GM12891 (cell line): ENCODE data around the gene ESR1.

ENCODE experiments used
- POLR2A ChIP-seq: IDR thresholded peaks from 2 replicates; pipeline ENCODE4 v1.6.1; 2011; ENCODE audit warnings: low read depth, low read length, control low read depth
- POLR2AphosphoS5 ChIP-seq: IDR thresholded peaks from 2 replicates; pipeline ENCODE4 v1.6.1; 2011; ENCODE audit warnings: low read depth, low read length, control low read depth
- SPI1 ChIP-seq: IDR thresholded peaks from 2 replicates; pipeline ENCODE4 v1.6.1; 2011; ENCODE audit warnings: low read depth, low read length, control low read depth
- TAF1 ChIP-seq: IDR thresholded peaks from 2 replicates; pipeline ENCODE4 v1.6.1; 2011; ENCODE audit warnings: low read depth, low read length, control low read depth

- no peak for TF ChIP-seq POLR2A
- no peak for TF ChIP-seq SPI1
- TF ChIP-seq TAF1 = no peak
- TF ChIP-seq POLR2AphosphoS5 = no peak
Observed at GRCh38 chr6:152002306-152002705, 194.8 kb downstream of the ESR1 start.
